HG03103 (cell line): ENCODE results near the gene CDH13.

Source experiments
- ATAC-seq: cut with Tn5 transposase; IDR thresholded peaks from one replicate; pipeline ENCODE4 v1.9.1; 2021; ENCODE audit warnings: low read depth; ENCODE audit not compliant: unreplicated experiment

The CDH13 gene

DNA sequence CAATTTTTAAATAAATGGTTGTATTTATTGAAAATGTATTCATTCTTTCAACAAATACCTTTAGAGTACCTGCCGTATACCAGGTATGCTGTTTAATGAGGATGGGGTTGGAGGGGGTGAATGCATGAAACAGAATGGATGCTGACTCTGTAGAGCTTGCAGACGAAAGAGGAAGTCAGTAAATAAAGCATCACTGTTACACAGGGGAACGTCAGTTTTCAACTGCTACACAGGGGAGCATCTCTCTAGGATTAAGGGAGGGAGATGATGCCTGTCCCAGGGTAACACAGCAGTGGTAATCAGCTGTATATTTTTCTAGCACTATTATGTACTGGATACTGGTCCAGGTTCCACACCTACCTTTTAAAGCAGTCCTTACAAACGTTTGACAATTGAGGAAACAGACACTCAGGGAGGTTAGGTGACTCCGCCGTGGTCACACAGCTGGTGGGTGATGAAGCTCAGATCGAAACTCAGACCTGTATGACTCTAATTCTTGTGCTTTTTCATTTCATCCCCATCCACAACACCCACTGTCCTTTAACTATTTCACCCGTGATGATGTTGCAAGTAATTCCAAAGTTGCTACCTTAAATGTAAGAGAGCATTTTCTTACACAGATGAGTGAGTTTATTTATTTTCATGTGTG, 728.9 kb downstream of the CDH13 start:
- ATAC-seq, result no peak

DNA sequence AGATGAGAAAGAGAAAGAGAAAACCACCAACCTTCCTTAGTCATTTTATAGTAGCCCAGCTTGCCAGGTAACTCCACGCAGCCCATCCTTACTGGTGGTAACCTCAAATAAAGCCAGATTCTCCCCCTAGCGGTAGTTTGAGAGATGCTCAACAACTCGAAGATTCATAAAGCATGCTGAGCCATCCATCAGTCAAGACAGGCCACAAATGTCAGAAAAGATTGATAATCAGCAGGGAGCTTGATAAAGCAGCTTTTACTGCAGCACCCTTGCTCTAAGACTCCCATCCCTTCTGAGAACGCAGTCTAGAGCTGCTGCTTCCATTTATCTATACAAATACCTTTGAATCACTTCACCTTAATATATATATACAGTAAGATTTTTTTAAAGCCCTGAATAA, 729.5 kb downstream of the CDH13 start:
- no peak for ATAC-seq

- ATAC-seq, result no peak
Measured at GRCh38 chr16:83356986-83357385, 730.2 kb downstream of the CDH13 start.

- ATAC-seq, result no peak
Measured at GRCh38 chr16:83363521-83363920, 736.8 kb downstream of the CDH13 start.

GRCh38 chr16:83365166-83365565, 738.4 kb downstream of the CDH13 start:
- no peak for ATAC-seq

DNA sequence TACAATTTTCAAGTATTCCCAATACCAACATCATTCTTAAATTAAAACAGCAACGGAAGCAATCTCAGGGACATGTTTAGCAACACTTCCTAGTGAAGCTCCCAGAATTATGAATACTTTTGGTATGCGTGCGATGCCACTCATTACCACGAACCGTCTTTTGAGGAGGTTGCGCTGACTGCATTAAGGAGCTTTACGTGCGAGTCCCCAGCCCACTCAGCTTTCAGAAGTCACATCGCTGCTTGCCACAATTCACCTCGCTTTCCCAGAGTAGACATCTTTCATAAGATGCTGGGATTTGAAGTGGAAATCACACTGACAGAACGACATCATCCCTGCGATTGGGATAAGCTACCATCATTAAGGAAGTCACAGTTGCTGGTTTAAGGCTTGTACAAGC, 739.5 kb downstream of the CDH13 start:
- ATAC-seq, result no peak

- ATAC-seq, result no peak
Measured at GRCh38 chr16:83374979-83375378, 748.2 kb downstream of the CDH13 start.

DNA sequence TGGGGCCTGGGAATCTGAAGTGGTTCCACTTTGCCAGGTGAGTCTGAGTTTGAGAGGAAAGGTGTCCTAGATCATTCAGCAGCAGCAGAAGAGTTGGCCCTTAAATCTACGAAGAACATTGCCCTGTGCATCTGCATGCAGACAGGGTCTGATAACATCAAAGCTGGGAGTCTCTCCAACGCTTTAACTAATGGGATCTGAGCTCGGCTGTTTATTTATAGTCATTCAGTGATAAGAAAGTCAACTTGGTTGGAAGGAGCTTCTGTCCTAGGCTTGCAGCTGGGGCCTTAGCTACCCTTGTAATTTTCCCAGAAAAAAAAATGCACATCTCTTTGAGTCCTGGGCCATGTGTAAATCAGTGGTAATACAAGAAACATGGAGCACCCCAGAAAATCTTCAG, 763.0 kb downstream of the CDH13 start:
- ATAC-seq, result no peak

DNA sequence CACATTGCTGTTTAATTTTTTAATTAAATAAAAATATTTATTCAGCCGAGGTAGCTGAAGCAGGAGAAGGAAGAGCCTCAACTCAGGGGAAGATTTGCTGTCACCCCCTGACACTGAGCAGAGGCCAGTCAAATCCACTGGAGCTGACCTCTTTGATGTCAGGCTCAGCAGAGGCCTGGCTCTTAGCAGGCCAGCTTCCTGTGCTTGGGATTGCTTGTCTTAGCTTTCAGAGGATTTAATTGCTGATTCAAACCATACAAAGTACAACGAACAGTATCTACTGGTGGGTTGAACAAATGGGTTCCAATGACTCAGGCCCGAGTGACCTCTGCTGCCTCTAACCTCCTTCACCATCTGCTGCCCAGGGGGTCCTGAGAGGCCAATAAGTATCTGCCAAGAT, 764.0 kb downstream of the CDH13 start:
- no peak for ATAC-seq

DNA sequence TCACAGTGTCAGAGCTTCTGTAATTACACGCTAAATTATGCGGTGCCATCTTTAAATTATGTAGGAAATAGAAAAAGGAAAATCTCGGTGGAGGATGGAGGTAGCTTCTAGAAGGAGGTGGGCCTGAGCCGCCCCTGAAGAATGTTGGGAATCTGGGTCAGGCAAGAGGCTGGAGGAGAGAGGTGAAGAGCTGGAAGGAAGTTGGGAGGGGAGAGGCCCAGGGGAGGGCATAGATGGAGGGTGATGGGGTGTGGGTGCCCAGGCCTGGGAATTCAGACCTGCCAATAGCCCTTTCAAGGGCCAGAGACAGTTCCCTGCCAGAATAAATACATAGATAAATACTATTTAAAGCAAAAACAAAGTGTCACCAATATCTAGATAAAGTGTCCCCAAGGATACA, 766.0 kb downstream of the CDH13 start:
- ATAC-seq, result no peak

DNA sequence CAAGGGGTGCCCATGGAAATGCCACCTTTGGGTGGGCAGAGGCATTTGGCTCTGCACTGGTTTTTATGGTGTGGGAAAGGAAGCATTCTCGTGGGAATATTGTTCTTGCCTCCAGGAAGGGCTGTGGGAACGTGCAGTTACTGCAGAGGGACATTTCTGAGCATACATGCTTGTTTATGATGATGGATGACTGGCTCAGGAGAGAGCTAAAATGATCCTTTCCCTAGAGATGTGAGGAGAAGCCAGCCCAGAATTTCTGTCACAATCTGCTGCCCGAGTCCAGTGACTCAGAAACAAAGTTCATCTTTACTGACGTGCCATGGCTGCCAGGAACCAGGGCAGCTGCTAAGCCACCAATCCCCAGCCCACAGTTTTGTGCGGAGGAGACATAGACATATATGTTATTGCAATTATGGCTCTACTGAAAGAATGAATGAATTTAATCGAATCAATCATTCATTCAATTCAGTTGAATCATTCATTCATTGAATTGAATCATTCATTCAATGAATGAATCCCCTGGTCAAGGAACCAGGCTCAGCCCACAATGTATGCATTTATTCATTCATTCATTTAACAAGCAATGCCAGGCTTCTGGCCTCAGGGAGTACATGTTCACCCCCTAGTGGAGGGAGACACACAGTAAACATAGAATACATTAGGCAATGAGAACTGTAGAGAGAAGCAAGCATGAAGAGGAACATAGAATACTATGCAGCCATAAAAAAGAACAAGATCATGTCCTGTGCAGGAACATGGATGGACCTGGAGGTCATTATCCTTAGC, 766.6 kb downstream of the CDH13 start:
- no peak for ATAC-seq

DNA sequence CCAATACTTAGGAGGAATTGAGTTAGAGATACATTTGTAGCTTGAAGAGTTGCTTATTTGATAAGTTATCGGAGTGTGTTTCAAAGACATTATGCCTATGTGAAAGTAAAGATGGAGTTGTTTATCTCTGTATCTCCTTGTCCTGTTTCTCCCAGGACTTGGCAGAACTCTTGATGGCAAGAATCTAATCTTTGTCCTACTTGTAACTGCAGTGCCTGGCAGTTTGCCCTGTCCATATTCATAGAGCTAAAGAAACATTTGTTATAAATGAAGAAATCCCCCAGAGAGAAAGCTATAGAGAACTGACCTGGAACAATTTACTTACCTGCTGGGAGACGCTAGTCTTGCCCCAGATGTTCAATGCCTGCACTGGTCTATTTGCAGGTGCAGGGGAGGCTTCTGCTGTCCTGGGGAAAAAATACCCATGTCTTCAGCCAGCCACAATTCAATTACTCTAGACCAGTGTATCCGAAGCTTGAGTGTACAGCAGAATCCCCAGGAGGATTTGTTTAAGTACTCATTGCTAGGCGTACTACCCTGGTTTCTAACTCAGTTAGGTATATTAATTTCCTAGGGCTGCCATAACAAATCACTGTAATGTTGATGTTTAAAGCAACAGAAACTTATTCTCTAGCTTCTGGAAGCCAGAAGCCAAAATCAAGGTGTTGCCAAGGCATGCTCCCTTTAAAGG, 771.0 kb downstream of the CDH13 start:
- ATAC-seq, result no peak

DNA sequence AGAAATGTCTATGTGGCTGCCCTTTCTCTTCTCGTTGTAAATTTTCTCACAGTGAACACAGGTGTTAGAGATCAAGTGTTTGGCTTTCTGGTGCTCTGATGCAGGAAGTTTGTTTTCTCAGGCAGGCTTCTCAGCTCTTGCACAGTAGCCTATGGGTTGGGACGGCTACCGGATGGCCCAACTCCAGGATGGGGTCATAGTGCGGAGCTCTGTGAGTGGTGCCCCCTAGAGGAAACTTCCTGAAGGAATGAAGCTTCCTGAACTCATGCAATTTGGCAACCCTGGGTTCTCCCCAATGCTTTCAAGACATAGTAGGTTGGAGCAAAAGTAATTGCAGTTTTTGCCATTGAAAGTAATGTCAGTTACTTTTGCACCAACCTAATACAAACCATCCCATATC, 773.5 kb downstream of the CDH13 start:
- no peak for ATAC-seq

- ATAC-seq, result no peak
Measured at GRCh38 chr16:83402160-83402814, 775.5 kb downstream of the CDH13 start.

- no peak for ATAC-seq
Measured at GRCh38 chr16:83402967-83403366, 776.2 kb downstream of the CDH13 start.

DNA sequence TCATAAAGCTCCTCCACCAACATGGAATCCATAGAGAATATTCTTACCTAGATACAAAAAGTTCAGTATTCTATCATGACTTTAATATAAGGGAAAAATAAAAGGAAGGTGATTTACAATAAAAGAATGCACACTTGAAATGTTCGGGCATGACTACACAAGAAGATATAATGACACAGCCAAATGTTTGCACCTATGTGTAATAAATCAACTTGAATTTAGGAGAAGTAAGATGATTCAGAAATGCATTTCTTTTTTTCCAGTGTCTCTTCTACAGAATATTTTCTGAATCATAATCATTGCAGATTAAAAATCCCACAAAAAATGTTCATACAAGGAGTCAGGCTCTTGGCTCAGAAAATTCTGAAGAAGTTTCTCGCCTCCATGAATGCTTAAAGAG, 777.0 kb downstream of the CDH13 start:
- no peak for ATAC-seq

DNA sequence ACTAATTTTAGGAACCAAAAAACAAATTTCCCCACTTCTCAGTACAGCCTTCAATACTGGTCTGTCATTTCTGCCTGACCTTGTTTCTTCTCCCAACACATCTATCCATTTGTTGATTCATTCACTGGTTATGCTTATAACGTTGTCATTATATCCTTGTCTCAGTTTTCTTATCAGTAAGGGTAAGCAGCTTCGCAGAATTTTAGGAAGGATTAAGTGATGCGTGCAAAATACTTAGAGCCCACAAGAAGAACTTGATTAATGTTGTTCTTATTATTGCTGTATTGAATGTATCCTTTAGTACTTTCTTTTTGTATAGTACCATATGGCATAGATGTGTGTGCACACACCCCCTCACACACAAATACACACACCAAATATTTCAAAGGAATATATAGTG, 777.5 kb downstream of the CDH13 start:
- no peak for ATAC-seq

DNA sequence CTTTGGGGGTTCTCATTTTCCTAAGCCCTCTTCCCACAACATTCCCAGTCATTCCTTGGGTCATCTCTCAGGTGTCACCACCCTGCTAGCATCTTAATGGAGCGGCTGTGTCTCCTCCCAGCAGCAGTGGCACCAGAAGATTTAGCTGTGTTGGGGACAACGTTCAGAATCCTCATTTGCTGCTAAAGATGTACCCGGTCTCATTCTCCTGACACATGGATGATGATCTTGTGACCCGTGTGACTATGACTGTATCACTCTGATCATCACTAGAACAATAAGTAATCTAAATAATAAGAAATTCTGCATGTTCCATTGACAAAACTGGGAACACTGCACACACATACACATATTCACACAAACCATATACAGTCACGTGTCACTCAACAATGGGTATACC, 781.2 kb downstream of the CDH13 start:
- no peak for ATAC-seq

- no peak for ATAC-seq
Measured at GRCh38 chr16:83409347-83409746, 782.6 kb downstream of the CDH13 start.

- no peak for ATAC-seq
Measured at GRCh38 chr16:83418565-83418964, 791.8 kb downstream of the CDH13 start.

- no peak for ATAC-seq
Measured at GRCh38 chr16:83420206-83420760, 793.5 kb downstream of the CDH13 start.
